Measurements from ENCODE around the gene CMPK1.

DNA sequence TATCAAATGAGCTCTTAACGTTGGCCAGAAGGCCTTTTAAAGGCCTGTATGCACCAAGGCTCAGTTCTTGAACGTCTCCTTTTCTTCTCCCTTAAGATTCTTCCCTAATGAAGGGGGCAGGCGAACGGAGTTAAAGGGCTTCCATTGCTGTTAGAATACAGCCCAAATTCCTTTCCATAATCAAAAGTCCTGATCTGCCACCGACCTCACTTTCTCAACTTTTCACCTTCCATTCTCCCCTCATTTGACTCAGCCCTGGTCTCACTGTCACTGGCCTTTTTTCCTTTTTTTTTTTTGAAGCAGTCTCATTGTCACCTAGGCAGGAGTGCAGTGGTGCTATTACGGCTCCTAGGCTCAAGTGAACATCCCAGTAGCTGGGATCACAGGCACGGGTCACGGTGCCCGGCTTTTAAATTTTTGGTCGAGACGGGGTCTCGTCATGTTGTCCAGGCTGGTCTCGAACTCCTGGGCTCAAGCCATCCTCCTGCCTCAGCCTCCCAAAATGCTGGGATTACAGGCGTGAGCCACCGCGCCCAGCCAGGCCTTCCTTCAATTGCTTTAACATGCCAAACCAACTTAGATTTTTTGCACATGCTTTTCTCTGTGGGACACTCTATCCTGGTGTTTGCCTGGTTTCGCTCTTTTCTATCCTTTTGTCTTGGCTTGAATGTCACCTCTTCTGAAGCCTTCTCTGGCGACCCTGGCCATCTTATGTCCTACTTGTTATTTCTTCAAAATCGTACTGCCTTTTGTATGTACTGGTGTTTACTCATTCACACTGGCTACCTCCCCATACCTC, 612 bp upstream of the CMPK1 start:
- TF ChIP-seq, protein P1, sequence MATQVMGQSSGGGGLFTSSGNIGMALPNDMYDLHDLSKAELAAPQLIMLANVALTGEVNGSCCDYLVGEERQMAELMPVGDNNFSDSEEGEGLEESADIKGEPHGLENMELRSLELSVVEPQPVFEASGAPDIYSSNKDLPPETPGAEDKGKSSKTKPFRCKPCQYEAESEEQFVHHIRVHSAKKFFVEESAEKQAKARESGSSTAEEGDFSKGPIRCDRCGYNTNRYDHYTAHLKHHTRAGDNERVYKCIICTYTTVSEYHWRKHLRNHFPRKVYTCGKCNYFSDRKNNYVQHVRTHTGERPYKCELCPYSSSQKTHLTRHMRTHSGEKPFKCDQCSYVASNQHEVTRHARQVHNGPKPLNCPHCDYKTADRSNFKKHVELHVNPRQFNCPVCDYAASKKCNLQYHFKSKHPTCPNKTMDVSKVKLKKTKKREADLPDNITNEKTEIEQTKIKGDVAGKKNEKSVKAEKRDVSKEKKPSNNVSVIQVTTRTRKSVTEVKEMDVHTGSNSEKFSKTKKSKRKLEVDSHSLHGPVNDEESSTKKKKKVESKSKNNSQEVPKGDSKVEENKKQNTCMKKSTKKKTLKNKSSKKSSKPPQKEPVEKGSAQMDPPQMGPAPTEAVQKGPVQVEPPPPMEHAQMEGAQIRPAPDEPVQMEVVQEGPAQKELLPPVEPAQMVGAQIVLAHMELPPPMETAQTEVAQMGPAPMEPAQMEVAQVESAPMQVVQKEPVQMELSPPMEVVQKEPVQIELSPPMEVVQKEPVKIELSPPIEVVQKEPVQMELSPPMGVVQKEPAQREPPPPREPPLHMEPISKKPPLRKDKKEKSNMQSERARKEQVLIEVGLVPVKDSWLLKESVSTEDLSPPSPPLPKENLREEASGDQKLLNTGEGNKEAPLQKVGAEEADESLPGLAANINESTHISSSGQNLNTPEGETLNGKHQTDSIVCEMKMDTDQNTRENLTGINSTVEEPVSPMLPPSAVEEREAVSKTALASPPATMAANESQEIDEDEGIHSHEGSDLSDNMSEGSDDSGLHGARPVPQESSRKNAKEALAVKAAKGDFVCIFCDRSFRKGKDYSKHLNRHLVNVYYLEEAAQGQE (IDR thresholded peaks at IDR 0.05; ENCODE audit: insufficient replicate concordance, low read depth) = no peak
- TF ChIP-seq POLR2AphosphoS5 (IDR thresholded peaks at IDR 0.05; ENCODE audit: low read depth) (no peak), GABPA (IDR thresholded peaks at IDR 0.05; ENCODE audit: low read depth) (no peak)
- TF ChIP-seq, protein P2, sequence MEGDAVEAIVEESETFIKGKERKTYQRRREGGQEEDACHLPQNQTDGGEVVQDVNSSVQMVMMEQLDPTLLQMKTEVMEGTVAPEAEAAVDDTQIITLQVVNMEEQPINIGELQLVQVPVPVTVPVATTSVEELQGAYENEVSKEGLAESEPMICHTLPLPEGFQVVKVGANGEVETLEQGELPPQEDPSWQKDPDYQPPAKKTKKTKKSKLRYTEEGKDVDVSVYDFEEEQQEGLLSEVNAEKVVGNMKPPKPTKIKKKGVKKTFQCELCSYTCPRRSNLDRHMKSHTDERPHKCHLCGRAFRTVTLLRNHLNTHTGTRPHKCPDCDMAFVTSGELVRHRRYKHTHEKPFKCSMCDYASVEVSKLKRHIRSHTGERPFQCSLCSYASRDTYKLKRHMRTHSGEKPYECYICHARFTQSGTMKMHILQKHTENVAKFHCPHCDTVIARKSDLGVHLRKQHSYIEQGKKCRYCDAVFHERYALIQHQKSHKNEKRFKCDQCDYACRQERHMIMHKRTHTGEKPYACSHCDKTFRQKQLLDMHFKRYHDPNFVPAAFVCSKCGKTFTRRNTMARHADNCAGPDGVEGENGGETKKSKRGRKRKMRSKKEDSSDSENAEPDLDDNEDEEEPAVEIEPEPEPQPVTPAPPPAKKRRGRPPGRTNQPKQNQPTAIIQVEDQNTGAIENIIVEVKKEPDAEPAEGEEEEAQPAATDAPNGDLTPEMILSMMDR (IDR thresholded peaks at IDR 0.05; ENCODE audit: insufficient read depth, low read length) = no peak
